MM.1S (cell line): Measurements from ENCODE around the gene CBFA2T2.

Experiments used
- DNase-seq: peaks from one replicate; pipeline ENCODE4 v3.0.0-alpha.2; 2015
- H2AFZ ChIP-seq: fragments of 300-600 bp; sonication (generic); 2 replicates; pipeline ENCODE4 v1.6.0; 2016; ENCODE audit warnings: antibody characterized with exemption, low read length
- H3F3A ChIP-seq: fragments of 300-600 bp; sonication (generic); 2 replicates; pipeline ENCODE4 v1.6.1; 2016; ENCODE audit warnings: mild to moderate bottlenecking, antibody characterized with exemption, low read length, moderate library complexity, mixed read lengths; ENCODE audit not compliant: insufficient read depth
- H3K27ac ChIP-seq: fragments of 300-600 bp; sonication (generic); 2 replicates; pipeline ENCODE4 v1.5.1; 2016; ENCODE audit warnings: mild to moderate bottlenecking, low read length
- H3K27me3 ChIP-seq: fragments of 300-600 bp; sonication (generic); replicated peaks from 2 replicates; pipeline ENCODE4 v1.6.0; 2016; ENCODE audit warnings: low read length; ENCODE audit not compliant: insufficient read depth
- H3K36me3 ChIP-seq: fragments of 300-600 bp; sonication (generic); replicated peaks from 2 replicates; pipeline ENCODE4 v1.6.1; 2016; ENCODE audit warnings: mild to moderate bottlenecking, low read length, mixed read lengths; ENCODE audit not compliant: insufficient read depth
- H3K4me1 ChIP-seq: fragments of 300-600 bp; sonication (generic); 2 replicates; pipeline ENCODE4 v1.6.1; 2016; ENCODE audit warnings: low read length, mixed read lengths
- H3K4me2 ChIP-seq: fragments of 300-600 bp; sonication (generic); 2 replicates; pipeline ENCODE4 v1.6.0; 2016; ENCODE audit warnings: low read depth, low read length
- H3K4me3 ChIP-seq: fragments of 300-600 bp; sonication (generic); 2 replicates; pipeline ENCODE4 v1.5.1; 2016; ENCODE audit warnings: low read length, mixed read lengths
- H3K79me2 ChIP-seq: fragments of 300-600 bp; sonication (generic); 2 replicates; pipeline ENCODE4 v1.6.1; 2016; ENCODE audit warnings: mixed run types, low read length, mixed read lengths
- H3K9ac ChIP-seq: fragments of 300-600 bp; sonication (generic); 2 replicates; pipeline ENCODE4 v1.6.1; 2016; ENCODE audit warnings: low read length, mixed read lengths
- H3K9me2 ChIP-seq: fragments of 300-600 bp; sonication (generic); replicated peaks from 2 replicates; pipeline ENCODE4 v1.6.1; 2016; ENCODE audit warnings: mild to moderate bottlenecking, low read length, mixed read lengths; ENCODE audit not compliant: insufficient read depth
- H3K9me3 ChIP-seq: fragments of 300-600 bp; sonication (generic); replicated peaks from 2 replicates; pipeline ENCODE4 v1.6.1; 2016; ENCODE audit warnings: mild to moderate bottlenecking, low read length, mixed read lengths; ENCODE audit not compliant: insufficient read depth
- H4K20me1 ChIP-seq: fragments of 300-600 bp; sonication (generic); 2 replicates; pipeline ENCODE4 v1.6.1; 2016; ENCODE audit warnings: mild to moderate bottlenecking, low read length, moderate library complexity, mixed read lengths; ENCODE audit not compliant: insufficient read depth
- EZH2 ChIP-seq: fragments of 300-600 bp; sonication (generic); optimal IDR thresholded peaks from 2 replicates; pipeline ENCODE3; 2017; ENCODE audit warnings: low read depth, mild to moderate bottlenecking, antibody characterized with exemption, low read length, mixed read lengths
- EZH2phosphoT487 ChIP-seq: fragments of 300-600 bp; sonication (generic); IDR thresholded peaks from 2 replicates; pipeline ENCODE4 v1.6.1; 2018; ENCODE audit warnings: antibody characterized with exemption, low read length
- TF ChIP-seq, protein P1 (sequence below): fragments of 300-600 bp; sonication (generic); IDR thresholded peaks from 2 replicates; pipeline ENCODE4 v1.5.1; 2016; ENCODE audit warnings: antibody characterized with exemption, low read length, mixed read lengths

The CBFA2T2 gene

DNA sequence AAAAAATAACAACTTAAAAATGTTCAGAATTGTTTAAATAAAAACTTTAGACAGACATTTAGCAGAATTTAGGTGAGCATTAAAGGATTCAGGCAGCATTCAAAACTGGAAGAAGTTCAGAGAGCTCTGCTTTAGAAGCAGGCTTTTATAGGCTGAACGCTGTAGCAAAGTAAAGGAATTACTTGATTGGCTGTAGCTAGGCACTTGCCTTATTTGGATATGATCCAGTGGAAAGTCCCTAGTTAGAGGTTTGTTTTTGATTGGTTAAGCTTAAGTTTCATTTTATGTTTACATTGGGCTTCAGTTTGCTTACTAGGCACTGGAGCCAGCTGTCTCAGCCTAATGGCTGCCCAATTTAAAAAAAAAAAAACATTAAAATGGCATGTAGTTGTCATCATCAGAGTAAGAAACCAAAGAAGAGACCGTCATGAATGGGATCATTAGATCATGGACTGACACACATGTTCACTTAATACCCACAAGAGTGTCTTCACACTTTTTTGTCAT is 65.1 kb downstream of the CBFA2T2 start:
- H2AFZ ChIP-seq: peak overlapping the region; percentile 9; the same call in 1 of the 2 replicates
- peaks cover 28% of the 10 kb centered on the region for H3K4me1 ChIP-seq
- H3F3A ChIP-seq: peaks cover 30% of the 10 kb centered on the region
- no peaks in the 10 kb centered on the region for H4K20me1 ChIP-seq
- peak overlapping the region; percentile 77 for H3K4me2 ChIP-seq
- no peaks in the 10 kb centered on the region for H3K9me2 ChIP-seq
- no peaks in the 10 kb centered on the region for H3K27me3 ChIP-seq
- peak overlapping the region; percentile 76 for H3K9ac ChIP-seq
- DNase-seq: peak; percentile 98
- TF ChIP-seq, protein P1, sequence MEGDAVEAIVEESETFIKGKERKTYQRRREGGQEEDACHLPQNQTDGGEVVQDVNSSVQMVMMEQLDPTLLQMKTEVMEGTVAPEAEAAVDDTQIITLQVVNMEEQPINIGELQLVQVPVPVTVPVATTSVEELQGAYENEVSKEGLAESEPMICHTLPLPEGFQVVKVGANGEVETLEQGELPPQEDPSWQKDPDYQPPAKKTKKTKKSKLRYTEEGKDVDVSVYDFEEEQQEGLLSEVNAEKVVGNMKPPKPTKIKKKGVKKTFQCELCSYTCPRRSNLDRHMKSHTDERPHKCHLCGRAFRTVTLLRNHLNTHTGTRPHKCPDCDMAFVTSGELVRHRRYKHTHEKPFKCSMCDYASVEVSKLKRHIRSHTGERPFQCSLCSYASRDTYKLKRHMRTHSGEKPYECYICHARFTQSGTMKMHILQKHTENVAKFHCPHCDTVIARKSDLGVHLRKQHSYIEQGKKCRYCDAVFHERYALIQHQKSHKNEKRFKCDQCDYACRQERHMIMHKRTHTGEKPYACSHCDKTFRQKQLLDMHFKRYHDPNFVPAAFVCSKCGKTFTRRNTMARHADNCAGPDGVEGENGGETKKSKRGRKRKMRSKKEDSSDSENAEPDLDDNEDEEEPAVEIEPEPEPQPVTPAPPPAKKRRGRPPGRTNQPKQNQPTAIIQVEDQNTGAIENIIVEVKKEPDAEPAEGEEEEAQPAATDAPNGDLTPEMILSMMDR: no peak
- no peak for TF ChIP-seq EZH2phosphoT487
- no peak for TF ChIP-seq EZH2
- H3K36me3 ChIP-seq: no peaks in the 10 kb centered on the region
- H3K27ac ChIP-seq: peak overlapping the region; percentile 99
- peaks cover 16% of the 10 kb centered on the region for H3K79me2 ChIP-seq
- H3K4me3 ChIP-seq: peak overlapping the region; percentile 47
- H3K9me3 ChIP-seq: no peaks in the 10 kb centered on the region

DNA sequence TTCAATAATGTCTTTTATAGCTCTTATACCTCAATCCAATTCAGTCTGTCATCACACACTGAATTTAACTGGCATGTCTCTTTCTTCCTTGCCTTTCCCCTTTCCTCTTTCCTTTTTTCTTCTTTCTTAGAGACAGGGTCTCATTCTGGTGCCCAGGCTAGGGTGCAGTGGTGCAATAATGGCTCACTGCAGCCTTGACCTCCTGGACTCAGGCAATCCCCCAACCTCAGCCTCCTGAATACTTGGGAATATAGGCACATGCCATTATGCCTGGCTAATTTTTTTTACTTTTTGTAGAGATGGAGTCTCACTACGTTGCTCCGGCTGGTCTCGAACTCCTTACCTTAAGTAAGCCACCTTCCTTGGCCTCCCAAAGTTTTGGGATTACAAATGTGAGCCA is 65.9 kb downstream of the CBFA2T2 start:
- peak overlapping the region; percentile 99; the same call in 1 of the 2 replicates for H3K27ac ChIP-seq
- DNase-seq: no peak

DNA sequence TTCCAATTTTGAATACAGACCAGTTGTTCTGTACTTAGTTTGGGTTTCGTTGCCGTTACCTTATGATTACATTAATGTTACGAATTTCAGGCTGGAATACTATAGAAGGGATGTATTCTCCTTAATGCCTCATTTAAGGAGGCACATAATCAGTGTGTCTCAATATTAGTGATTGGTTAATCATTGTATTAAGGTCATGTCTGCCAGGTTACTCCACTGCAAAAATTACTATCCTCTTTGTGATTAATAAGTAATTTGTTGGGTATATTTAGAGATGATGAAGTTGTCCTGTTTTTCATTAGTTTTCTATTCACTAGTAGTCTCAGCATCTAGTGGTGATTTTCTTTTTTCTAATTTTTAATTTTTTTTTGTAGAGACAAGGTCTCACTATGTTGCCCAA is 66.3 kb downstream of the CBFA2T2 start:
- H3K27me3 ChIP-seq: no peaks in the 10 kb centered on the region
- peaks cover 28% of the 10 kb centered on the region for H3K4me1 ChIP-seq
- peaks cover 30% of the 10 kb centered on the region for H3F3A ChIP-seq
- H3K9ac ChIP-seq: no peak overlapping the region
- no peaks in the 10 kb centered on the region for H4K20me1 ChIP-seq
- no peaks in the 10 kb centered on the region for H3K9me2 ChIP-seq
- peak overlapping the region; percentile 99; the same call in 1 of the 2 replicates for H3K27ac ChIP-seq
- no peak overlapping the region for H3K4me2 ChIP-seq
- no peaks in the 10 kb centered on the region for H3K9me3 ChIP-seq
- H3K4me3 ChIP-seq: no peak overlapping the region
- TF ChIP-seq EZH2phosphoT487 (no peak), EZH2 (no peak)
- TF ChIP-seq, protein P1: no peak
- peaks cover 18% of the 10 kb centered on the region for H3K79me2 ChIP-seq
- H2AFZ ChIP-seq: no peak overlapping the region
- no peaks in the 10 kb centered on the region for H3K36me3 ChIP-seq
- no peak for DNase-seq

More for the DNA sequence above, 65.9 kb downstream of the CBFA2T2 start:
- Histone ChIP-seq H3K4me3 (no peak overlapping the region; the same call in 1 of the 2 replicates), H3K9me2 (no peaks in the 10 kb centered on the region), H3F3A (peaks cover 30% of the 10 kb centered on the region), H3K27me3 (no peaks in the 10 kb centered on the region), H4K20me1 (no peaks in the 10 kb centered on the region), H3K4me2 (peak overlapping the region; percentile 77), H2AFZ (peak overlapping the region; percentile 3; the same call in 1 of the 2 replicates), H3K9ac (peak overlapping the region; percentile 54; the same call in 1 of the 2 replicates), H3K36me3 (no peaks in the 10 kb centered on the region), H3K79me2 (peaks cover 18% of the 10 kb centered on the region), H3K9me3 (no peaks in the 10 kb centered on the region), H3K4me1 (peaks cover 28% of the 10 kb centered on the region)
- no peak for TF ChIP-seq EZH2phosphoT487
- TF ChIP-seq EZH2: no peak
- TF ChIP-seq, protein P1: no peak
